HG02852 (cell line): ENCODE results near the gene EGLN1.
A peak's percentile ranks its signal among the peaks of the same experiment; 100 is the strongest.
"Not testable (repeated sequence)": the region's sequence is repeated elsewhere in the genome, so short reads cannot be mapped to it uniquely, and the experiment has no call there.

Experiments
- ATAC-seq: cut with Tn5 transposase; IDR thresholded peaks from one replicate; pipeline ENCODE4 v1.9.1; 2021; ENCODE audit warnings: mild to moderate bottlenecking, moderate library complexity; ENCODE audit not compliant: unreplicated experiment

EGLN1 gene

DNA sequence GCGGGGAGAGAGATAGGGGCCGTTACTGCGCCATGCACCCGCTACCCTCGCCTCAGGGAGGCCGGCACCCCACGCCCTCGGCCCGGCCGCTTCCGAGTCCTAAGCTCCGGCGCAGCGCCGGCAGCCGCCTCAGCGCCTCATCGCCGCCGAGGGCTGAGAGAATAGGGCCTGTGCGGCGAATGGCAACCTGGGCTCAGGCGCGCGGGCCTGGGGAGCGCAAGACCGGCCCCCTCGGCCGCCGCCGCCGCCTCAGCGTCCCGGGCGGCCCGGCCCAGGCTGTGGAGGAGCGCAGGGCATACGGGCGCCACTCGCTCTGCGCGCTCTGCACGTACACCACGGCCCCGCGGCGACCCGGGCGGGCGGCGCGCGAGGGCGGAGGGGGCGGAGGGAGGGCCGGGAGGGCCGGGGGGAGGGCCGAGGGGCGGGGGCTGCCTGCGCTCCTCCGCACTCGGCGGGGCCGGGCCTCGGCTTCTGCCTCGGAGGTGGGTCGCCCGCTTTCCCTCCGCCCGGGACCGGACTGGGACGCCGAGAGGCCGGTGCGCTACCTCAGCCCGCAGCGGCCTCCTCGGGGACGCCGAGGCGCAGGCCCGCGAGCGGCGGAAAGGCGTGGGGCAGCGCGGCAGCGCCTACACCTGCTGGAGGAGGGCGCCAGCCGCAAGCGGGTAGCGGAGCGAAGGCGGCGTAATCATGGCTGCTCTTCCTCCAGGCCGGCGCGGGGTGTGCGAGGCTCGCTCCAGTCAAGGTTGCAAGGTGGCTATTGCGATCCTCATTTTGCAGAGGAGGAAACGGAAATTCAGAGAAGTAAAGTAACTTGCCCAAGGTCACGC lies at the start of gene EGLN1:
Gene EGLN1 (minus strand): TSS at position 317 of the 827 bp plus-strand sequence. CDS start 399 bp downstream, outside the sequence.
- peak; percentile 81 for ATAC-seq

DNA sequence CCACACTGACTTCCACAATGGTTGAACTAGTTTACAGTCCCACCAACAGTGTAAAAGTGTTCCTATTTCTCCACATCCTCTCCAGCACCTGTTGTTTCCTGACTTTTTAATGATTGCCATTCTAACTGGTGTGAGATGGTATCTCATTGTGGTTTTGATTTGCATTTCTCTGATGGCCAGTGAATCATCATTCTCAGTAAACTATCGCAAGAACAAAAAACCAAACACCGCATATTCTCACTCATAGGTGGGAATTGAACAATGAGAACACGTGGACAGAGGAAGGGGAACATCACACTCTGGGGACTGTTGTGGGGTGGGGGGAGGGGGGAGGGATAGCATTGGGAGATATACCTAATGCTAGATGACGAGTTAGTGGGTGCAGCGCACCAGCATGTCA lies 49.4 kb upstream of the EGLN1 start:
- not testable (repeated sequence) for ATAC-seq

DNA sequence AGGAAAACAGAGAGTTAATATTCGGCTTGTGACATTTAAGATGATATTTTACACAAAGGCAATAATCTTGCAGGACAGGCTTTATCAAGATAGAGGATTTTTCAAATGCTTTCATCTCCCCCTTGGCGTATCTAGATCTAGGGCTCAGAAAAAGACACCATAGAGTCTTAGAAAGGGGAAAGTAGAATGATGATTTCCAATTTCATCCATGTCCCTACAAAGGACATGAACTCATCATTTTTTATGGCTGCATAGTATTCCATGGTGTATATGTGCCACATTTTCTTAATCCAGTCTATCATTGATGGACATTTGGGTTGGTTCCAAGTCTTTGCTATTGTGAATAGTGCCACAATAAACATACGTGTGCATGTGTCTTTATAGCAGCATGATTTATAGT lies 48.9 kb upstream of the EGLN1 start:
- not testable (repeated sequence) for ATAC-seq

DNA sequence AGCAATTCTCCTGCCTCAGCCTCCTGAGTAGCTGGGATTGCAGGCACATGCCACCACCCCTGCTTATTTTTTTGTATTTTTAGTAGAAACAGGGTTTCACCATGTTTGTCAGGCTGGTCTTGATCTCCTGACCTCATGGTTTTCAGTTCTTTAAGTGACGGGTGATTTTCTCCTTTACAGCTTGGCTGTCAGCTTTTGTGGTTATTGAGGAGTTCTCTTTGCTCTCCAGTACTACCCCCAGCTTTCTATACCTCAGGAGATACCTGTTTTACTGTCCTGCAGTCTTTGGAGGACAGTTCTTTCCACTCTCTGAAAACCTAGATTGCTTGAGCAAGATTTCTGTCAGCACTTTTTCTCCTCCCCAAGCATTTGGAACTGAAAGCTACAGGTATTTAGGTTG lies 45.9 kb upstream of the EGLN1 start:
- no peak for ATAC-seq

DNA sequence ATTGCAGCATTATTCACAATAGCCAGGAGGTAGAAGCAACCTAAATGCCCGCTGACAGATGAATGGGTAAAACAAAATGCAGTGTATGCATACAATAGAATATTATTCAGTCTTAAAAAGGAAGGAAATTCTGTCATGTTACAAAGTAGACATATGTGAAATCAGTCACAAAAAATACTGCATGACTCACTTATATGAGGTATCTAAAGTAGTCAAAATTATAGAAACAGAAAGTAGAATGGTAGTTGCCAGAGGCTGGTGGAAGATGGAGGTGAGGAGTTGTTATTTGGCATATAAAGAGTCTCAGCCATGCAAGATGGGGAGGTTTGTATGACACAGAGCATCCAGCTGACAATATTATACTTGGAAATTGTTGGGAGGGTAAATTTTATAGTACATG lies 43.0 kb upstream of the EGLN1 start:
- no peak for ATAC-seq

DNA sequence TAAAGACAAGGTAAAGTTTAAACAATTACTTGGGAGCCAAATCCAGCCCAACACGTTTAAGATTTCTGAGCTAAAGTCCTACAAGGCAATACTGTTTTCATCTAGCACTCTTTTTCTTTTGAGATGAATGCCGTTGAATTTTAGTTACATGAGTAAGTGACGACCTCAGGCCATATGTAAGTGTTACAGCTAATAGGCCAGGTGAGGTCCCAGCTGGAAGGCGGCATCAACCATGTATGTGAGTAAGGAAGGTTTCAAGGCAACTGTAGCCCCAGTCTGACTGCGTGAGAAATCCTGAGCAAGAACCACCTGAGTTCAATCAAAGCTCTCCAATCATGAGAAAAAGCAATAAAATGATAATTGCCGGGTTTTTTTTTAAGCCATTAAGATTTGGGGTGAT lies 41.5 kb upstream of the EGLN1 start:
- no peak for ATAC-seq

DNA sequence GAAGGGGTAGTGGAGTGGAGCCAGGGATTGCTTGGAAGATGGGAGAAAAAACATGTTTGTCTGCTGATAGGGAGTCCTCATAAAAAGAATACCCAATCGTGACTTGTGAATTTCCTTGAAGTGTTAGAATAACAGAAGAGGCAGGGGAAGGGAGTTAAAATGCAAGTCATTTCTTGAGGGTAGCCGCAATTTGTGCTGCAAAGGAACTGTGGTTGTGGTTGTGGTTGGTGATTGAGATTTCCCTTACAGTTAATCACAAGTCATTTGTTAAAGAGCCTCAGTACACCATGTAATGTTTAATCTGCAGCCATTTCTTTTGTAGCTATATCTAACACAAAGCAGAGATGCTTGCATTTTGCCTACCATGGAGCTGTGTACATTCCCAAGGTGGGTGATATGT lies 38.5 kb upstream of the EGLN1 start:
- peak; percentile 69 for ATAC-seq

DNA sequence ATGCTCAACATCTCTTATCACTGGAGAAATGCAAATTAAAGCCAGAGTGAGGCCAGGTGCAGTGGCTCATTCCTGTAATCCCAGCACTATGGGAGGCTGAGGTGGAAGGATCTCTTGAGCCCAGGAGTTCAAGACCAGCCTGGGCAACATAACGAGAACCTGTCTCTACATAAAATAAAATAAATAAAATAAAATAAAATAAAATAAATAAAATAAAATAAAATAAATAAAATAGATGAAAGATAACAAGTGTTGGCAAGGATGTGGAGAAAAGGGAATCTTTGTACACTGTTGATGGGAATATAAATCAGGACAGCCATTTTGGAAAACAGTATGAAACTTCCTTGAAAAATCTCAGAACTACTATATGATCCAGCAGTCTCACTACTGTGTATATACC lies 37.4 kb upstream of the EGLN1 start:
- not testable (repeated sequence) for ATAC-seq

DNA sequence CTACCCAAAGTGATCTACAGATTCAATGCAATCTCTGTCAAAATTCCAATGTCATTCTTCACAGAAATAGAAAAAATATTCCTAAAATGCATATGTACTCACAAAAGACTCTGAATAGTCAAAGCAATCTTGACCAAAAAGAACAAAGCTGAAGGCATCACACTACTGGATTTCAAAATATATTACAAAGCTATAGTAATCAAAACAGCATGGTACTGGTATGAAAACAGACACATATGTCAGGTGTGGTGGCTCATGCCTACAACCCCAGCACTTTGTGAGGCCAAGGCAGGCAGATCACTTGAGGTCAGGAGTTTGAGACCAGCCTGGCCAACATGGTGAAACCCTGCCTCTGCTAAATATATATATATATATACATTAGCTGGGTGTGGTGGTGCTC lies 35.9 kb upstream of the EGLN1 start:
- ATAC-seq = not testable (repeated sequence)

DNA sequence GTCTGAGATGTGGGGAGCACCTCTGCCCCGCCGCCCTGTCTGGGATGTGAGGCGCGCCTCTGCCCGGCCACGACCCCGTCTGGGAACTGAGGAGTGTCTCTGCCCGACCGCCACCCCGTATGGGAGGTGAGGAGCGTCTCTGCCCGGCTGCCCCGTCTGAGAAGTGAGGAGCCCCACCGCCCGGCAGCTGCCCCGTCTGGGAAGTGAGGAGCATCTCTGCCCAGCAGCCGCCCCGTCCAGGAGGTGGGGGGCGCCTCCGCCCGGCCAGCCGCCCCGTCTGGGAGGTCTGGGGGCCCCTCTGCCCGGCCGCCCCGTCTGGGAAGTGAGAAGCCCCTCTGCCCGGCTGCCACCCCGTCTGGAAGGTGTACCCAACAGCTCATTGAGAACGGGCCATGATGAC lies 32.0 kb upstream of the EGLN1 start:
- ATAC-seq = not testable (repeated sequence)

DNA sequence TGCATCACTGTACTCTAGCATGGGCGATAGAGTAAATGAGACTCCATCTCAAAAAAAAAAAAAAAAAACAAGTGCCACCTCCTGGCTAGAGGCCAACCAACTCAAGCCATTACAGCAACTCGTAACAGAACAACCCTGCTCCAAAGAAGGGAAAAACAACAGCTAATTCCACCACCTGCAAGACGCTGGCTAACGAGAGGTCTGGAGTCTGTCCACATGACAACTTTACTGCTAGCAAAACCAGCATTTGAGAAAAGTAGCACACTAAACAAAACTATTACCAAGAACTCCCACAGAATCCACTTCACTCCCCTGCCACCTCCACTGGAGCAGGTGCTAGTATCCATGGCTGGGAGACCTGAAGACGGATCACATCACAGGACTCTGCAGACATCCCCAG lies 24.1 kb upstream of the EGLN1 start:
- ATAC-seq = no peak

DNA sequence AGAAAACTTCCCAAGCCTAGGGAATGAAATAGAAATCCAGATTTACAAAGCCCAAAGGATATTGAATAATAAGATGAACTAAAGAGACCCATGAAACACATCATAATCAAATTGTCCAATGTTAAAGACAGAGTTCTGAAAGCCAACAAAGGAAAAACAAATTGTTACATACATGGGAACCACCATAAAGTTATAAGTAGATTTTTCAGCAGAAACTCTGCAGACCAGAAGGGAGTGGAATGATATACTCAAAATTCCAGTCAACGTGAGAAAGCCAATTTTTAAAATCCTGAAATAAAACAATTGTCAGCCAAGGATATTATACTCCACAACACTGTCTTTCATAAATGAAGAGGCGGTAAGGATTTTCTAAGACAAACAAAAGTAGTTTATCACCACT lies 22.0 kb upstream of the EGLN1 start:
- no peak for ATAC-seq

DNA sequence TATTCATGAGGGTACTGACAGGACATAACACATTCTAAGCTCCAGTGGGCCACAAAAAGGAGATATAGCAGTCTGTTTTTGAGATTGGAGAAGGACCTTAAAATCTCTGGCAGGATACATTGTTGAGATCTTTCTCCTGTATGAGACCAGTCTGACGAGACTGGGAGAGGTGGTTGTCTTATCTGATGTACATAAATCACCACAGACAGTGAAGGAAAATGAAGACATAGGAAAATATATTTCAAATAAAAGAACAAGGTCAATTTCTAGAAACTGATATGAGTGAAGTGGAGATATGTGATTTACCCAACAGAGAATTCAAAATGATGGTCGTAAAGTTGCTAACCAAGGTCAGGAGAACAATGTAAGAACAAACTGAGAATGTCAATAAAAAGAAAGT lies 21.3 kb upstream of the EGLN1 start:
- no peak for ATAC-seq

DNA sequence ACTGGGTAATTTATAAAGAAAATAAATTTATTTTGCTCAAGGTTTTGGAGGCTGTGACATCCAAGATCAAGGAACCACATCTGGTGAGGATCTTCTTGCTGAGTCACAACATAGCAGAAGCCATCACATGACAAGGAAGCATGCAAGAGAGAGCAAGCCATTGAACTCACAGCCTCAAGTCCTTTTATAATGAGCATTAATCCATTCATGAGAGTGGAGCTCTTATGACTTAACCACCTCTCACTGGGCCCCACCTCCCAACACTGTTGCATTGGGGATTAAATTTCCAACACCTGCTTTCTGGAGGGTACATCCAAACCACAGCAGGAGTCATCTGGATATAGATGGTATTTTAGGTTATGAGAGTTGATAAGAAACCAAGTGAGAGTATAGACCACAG lies 20.6 kb upstream of the EGLN1 start:
- ATAC-seq = no peak

DNA sequence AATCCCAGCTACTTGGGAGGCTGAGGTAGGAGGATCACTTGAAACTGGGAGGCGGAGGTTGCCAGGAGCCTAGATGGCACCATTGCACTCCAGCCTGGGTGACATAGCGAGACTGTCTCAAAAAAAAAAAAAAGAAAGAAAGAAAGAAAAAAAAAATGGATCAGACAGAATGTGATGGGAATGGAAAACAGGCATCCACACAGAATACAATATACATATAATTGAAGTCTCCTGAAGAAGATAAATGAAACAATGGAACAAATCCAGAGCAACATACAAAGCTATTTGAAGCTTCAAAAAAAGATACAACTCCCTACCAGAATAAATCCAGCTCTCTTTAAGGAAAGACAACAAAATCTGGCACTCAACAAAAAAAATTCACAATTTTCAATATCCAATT lies 10.9 kb upstream of the EGLN1 start:
- ATAC-seq = no peak

DNA sequence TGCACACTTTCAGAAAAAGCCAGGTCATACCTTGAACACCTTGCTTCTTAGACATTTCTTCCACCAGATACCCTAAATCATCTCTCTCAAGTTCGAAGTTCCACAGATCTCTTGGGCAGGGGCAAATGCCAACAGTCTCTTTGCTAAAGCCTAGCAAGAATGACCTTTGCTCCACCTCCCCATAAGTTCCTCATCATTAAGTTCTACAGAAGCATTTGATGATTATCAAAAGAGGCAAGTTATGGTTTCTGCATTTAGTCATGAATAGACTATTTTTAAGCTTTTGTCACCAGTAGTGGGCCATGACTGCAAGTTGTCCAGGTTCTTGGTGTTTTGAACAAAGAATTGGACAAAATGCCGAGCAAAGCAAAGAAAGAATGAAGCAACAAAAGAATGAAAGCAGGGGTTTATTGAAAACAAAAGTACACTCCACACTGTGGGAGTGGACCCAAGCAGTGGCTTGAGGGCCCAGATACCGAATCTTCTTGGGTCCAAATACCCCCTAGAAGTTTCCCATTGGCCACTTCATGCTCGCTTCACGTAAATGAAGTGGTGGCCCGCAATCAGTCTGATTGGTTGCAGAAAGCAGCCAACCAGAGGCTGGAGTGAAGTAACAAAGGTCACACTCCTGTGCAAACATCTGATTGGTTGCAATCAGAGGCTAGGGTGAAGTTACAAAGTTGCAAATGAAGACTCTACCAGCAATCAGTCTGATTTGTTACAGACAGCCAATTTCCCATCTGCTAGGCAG lies 9.8 kb upstream of the EGLN1 start:
- no peak for ATAC-seq

DNA sequence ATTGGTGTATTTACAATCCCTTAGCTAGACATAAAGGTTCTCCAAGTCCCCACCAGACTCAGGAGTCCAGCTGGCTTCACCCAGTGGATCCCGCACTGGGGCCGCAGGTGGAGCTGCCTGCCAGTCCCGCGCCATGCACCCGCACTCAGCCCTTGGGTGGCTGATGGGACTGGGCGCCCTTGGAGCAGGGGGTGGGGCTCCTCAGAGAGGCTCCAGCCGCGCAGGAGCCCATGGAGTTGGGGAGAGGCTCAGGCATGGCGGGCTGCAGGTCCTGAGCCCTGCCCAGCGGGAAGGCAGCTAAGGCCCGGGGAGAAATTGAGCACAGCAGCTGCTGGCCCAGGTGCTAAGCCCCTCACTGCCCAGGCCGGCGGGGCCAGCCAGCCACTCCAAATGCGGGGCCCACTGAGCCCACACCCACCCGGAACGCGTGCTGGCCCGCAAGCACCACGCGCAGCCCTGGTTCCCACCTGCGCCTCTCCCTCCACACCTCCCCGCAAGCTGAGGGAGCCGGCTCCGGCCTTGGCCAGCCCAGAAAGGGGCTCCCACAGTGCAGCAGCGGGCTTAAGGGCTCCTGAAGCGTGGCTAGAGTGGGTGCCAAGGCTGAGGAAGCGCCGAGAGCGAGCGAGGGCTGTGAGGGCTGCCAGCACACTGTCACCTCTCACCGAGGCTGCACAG lies 8.7 kb upstream of the EGLN1 start:
- not testable (repeated sequence) for ATAC-seq

DNA sequence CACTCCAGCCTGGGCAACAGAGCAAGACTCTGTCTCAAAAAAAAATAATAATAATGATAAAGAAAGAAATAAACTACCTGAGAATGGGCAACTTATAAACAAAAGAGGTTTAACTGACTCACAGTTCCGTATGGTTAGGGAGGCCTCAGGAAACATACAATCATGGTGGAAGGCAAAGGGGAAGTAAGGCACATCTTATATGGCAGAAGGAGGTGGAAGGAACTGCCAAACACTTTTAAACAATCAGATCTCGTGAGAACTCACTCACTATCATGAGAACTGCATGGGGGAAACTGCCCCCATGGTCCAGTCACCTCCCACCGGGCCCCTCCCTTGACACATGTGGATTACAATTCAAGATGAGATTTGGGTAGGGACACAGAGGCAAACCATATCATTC lies 6.3 kb upstream of the EGLN1 start:
- no peak for ATAC-seq

DNA sequence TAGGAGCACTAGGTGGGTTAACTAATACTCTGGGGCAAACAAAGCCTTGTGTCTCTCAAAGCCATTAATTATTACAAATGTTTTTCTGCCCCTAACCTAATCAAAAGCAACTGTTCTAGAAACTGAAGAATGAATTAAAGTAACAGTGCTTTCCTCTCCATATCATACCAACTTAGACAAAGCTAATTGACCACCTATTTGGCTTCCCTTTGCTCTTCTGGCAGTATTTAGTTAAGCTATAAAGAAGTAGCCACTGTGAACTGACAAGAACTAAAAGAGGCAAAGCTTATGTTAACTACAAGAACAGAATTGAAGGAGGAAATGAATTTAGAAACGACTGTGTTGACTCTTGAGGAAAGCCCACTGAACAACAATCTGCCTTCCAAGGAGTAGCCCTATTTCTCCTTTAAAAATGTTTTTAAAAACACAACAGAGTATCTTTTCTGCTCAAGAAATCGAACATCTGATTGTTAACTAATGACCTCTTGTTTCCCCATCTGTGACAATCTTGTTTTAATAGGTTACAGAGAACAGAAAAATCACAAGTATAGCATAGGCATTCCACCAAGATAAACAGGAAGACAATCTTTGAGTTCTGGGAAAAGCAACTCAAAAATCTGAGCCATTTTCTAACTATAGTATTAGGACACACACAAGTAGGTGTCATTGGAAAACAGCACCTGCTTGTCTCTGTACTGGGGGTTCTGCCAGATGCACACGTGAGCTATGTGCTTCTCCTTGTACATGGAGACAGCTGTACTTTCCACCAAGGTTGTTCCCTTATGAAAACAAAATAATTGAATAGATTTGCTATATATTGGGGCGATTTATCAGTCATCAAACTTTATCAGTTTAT lies 3.1 kb upstream of the EGLN1 start:
- no peak for ATAC-seq

DNA sequence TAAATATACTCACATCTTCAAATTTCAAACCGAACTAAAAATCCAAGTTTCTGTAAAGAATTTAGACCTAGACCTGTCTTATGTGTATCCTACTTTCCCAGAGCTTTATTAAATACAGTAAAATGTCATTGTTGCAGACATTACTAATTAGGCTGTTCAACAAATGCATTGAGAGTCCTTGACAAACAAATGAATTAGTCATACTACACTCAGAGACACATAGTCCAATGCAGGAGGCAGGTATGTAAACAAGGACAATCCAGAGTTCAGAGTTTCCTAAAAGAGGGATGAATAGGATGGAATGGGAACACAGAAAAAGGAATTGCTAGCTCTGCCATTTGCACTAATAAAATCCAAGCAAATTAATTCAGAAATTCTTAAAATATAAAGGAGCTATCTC lies 1.6 kb upstream of the EGLN1 start:
- ATAC-seq = no peak

DNA sequence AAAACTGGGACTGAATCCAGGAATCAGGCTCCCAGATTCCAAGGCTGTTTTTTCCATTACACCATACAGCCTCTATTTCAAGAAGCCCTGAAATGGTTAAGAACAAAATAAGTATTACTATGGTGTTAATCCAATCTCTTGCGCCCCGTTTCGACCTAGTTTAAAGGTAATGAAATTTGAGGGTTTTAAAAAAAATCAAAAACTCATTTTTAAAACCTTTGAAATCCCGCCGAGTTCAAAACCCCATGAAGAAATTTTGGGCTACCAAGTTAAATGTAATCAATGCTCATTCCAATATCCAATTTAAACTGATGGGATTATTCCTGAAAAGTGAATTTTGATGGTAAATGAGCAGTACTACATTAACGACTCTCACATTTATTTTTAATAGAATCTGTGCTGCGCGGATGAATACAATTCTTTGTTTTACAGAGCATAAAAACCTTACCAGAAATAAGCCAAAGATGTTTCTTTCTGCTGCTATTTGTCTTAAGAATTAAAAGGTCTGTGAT lies 767 bp upstream of the EGLN1 start:
- ATAC-seq = no peak
